Measurements from ENCODE around the gene TMEM87B.
"Not testable (repeated sequence)": the region's sequence is repeated elsewhere in the genome, so short reads cannot be mapped to it uniquely, and the experiment has no call there.

The TMEM87B gene

DNA sequence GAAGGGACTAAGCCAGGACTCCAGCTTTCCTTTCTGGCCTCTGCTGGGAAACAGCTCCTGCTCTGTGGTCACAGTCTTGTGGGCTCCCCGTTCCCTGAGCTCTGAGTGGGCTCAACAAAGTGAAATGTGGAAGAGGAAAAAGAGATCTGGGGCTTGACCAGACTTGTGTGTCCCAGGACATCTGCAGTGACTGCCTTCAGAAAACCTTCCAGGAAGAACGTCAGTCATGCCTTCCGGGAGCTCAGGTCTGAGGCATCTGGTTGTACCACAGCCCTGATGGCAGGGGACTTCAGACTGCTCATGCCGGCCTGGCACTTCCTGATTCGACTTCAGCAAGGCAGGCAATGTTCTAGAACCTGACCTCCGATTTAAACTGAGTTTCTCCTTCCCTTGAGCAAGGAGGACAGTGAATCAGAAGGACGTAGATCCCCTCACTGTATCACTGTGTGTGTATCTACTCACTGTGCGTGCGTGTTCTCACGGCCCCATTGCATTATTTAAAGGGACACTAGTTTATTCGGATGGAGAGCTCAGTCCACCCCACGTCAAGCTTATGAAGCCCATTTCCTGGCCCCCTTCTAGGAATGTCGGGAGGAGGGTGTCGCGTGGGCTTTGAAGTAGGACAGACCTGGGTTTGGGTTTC is 82.6 kb downstream of the TMEM87B start:
- DNase-seq = peak; percentile 15

DNA sequence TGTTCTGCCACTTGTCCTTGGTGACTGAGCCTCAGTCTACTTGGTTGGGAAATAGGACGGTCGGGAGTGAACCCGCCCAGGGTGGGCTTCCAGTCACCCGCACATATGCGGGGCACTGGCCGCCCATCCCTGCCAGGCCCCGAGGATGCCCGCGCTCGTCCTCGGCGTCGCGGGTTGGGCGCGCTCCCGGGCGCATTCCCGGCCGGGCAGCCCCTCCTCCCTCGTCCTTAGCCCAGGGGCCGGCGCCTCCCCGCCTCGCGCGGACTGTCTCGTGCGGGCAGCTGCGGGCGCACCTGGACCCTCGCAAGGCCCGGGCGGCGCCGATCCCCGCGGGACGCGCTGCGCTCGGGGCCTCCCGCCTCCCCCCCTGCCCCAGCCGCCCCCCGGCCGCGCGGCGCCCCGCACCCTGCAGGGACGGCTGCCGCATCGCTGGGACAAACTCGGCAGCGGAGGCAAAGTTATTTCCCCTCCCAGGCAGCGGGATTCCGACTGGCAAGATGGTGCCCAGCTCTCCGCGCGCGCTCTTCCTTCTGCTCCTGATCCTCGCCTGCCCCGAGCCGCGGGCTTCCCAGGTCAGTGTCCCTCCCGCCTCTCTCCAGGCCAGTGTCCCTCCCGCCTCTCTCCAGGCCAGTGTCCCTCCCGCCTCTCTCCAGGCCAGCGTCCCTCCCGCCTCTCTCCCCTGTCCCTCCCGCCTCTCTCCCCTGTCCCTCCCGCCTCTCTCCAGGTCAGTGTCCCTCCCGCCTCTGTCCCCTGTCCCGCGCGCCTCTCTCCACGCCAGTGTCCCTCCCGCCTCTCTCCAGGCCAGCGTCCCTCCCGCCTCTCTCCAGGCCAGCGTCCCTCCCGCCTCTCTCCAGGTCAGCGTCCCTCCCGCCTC is 83.3 kb downstream of the TMEM87B start, which contains the start of gene FBLN7:
TSS of gene FBLN7 (plus strand) at position 227 of the 874 bp plus-strand sequence. CDS start at position 498, 271 bp downstream.
- peak; percentile 49 for DNase-seq

DNA sequence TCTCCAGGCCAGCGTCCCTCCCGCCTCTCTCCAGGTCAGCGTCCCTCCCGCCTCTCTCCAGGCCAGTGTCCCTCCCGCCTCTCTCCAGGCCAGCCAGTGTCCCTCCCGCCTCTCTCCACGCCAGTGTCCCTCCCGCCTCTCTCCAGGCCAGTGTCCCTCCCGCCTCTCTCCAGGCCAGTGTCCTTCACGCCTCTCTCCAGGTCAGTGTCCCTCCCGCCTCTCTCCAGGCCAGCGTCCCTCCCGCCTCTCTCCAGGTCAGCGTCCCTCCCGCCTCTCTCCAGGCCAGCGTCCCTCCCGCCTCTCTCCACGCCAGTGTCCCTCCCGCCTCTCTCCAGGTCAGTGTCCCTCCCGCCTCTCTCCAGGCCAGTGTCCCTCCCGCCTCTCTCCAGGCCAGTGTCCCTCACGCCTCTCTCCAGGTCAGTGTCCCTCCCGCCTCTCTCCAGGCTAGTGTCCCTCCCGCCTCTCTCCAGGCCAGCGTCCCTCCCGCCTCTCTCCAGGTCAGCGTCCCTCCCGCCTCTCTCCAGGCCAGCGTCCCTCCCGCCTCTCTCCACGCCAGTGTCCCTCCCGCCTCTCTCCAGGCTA is 84.1 kb downstream of the TMEM87B start:
- not testable (repeated sequence) for DNase-seq

DNA sequence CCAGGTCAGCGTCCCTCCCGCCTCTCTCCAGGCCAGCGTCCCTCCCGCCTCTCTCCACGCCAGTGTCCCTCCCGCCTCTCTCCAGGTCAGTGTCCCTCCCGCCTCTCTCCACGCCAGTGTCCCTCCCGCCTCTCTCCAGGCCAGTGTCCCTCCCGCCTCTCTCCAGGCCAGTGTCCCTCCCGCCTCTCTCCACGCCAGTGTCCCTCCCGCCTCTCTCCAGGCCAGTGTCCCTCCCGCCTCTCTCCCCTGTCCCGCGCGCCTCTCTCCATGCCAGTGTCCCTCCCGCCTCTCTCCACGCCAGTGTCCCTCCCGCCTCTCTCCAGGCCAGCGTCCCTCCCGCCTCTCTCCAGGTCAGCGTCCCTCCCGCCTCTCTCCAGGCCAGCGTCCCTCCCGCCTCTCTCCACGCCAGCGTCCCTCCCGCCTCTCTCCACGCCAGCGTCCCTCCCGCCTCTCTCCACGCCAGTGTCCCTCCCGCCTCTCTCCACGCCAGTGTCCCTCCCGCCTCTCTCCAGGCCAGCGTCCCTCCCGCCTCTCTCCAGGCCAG is 84.7 kb downstream of the TMEM87B start:
- DNase-seq = not testable (repeated sequence)

DNA sequence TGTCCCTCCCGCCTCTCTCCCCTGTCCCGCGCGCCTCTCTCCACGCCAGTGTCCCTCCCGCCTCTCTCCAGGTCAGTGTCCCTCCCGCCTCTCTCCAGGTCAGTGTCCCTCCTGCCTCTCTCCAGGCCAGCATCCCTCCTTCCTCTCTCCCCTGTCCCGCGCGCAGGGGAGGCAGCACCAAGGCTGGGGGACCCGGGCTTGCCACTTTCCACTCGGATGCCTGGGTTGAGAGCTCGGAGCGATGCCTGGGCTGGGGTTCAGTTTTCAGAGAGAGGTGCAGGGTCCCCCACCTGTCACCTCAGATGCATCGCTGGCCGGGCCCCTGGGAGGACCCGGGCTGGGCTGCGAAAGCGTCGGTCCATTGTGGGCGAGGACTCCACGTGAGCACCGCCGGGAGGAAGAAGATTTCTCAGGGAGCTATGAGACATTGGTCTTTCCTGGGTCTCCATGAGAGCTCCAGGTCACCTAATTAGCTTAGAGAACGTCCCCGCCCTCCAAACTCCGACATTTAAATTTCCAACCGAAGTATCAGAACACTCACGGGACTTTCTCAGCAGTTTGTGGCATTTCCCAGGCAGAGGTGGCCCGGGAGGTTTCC is 85.2 kb downstream of the TMEM87B start:
- DNase-seq = no peak

DNA sequence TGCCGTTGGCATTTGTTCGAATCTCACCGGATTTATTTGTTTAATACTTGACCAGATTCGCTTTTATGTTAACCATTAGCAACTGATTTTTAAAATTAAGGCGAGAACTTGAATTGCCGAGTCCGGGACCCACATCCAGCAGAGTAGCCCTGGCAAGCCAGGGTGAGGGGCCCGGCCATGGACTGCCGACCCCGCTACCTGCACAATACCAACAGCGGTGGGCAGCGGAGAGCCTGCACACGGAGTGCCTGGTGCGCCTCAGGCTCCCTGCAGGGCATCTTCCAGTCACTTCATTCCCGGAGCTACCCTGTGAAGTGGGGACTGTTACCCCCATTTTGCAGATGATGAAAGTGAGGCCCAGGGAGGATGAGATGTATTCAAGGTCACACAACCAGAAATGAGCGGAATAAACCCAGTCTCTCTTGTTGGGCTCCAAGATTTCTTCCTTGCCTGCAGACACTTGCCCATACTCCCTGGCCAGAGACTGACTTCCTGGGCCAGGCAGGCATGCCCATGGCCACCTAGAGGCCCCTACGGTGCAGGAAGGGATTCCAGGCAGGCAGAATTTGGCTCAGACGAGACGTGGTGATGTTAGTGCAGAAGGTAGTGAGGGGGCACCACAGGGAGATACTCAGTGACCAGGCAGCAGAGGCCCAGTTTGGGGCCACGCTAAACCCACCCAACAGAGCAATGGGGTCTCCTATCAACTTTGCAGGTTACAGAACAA is 86.0 kb downstream of the TMEM87B start:
- no peak for DNase-seq

DNA sequence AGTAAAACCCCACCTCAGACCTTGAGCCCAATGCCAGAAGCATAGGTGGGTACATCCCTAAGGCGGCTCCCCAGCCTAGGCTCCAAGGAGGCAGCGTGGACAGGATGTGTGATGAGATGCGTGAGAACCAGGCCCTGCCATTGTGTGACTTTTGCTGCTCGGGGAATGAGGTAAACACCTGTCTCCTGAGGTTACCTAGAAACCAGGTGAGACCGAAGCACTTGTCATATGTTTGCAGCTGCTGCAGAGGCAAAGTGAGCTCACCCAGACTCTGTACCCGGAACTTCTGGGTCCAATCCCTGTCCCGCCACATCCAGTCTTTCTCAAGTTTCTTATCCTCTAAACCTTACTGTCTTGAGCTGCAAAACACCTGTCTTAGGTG is 86.5 kb downstream of the TMEM87B start:
- no peak for DNase-seq

DNA sequence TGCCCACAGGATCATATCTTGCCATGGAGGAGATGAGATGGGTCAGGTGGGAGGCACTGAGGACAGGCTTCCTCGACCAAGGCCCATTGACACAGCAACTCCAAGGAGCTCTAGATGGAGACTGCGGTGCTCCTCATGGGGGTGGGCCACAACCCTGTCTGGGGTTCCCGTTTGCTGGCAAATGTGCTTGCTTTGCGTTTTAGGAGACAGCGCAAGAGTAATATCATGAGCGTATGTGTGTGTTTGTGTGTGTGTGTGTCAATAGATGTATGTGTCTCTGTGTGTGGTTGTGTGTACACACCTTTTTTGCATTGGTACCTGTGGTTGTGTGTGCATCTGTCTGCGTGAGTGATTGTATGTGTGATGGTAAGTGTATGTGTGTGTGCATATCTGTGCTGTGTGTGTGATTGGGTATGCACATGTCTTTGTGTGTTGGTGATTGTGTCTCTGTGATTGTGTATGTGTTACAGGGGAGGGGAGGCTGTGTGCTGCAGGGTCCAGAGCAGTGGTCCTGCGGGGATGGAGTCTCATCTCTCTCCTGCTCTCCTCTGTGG is 87.5 kb downstream of the TMEM87B start:
- DNase-seq = no peak

DNA sequence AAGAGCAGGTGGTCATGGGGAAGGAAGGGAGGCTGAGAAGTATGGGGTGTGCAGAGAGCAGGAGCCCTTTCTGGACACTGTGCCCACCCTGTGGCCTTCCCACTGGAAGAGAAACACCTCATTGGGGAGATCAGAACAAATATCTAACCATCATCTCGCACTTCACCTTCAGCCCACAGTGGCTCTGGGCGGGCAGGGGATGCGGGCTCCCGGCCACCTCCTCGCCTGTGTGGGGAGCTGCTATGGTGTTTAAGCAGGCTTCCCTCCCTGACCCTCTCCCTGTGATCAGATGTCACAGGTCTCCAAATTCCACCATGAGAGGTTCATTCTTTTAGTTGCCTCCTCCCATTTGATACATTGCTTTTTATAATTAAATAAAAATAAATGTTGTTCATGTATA is 88.1 kb downstream of the TMEM87B start:
- DNase-seq = no peak

DNA sequence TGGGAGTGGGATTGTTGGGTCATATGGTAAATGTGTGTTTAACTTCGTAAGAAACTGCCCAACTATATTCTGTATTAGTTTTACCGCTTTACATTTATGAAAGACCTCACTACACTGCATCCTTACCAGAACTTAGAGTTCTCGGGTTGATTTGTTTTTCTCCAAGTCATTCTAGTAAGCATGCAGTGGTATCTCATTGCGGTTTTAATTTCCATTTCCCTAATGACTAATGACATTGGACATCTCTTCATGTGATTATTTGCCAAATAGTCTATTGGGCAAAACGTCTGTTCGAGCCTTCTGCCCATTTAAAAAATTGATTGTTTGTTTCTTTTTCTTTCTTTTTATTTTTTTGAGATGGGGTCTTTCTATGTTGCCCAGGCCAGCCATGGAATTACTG is 89.9 kb downstream of the TMEM87B start:
- DNase-seq = no peak

DNA sequence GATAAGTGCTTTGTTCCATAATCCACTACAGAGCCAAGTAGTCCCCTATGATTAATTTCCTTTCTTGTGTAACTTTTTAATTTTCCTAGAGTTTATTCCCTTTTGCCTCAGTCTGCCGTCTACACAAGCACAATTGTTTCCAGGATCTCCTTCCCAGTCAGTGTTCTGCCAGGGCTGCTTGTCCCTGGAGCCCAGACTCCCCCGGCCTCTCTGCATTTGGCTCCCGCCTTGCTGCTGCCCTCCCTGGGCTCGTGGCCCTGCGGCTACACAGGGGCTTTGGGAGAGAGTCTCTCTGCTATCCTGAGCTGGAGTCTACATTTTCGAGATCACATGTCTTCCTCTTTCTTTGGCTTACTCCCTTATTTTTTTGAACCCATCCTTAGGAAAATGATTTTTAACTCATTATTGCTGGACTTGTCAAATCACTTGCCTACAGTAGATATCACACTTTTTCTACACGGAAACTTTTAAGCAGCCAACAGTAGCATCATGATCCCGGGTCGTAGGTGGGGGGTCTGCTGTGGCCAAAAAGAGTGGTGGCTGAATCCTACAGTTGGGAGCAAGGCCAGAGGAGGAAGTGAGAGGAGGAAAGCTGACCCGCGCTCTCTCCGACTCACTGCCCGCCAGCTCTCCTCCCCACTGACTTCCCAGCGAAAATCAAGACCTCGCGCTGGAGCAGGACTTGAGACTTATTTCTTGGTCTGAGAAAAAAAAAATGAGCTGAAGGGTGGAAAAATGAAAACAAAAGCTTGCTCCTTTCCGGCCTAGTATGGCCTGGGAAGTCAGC is 92.5 kb downstream of the TMEM87B start:
- no peak for DNase-seq

DNA sequence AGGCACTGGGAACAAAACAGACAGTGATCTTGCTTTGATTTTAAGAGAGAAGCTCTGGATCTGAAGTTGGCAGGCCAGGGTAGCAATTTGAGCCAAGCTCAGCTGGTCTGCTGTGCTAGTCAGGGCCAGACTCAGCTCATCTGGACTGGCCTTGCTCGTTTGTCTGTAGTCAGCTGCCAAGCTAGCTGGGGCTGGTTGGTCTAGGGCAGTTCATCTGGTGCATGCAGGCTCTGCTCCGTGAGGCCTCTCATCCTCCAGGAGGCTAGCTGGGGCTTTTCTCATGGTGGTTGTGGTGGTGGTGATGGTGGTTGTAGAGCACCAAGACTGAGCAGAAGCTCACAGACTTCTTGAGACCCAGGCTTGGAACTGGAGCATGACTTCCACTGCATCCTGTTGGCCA is 93.4 kb downstream of the TMEM87B start:
- DNase-seq = no peak

DNA sequence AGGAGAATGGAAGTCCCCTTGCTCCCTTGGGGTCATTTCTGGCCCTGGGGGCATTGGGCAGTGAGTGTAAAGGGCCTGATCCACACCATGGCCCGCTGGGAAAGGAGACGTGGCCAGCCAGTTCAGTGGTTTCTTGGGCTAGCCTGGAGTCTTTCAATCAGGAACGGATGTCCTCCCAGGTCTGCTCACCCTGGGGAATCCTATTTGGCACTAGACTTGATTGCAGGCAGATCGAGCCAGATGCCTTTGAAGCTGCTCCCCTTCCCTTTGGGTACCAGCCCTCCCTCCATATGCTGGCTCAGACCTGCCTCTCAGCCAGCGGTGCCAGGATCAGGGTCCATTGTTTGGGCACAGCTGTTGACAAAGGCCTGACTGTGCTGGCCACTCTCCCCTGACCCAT is 94.1 kb downstream of the TMEM87B start:
- DNase-seq = no peak

DNA sequence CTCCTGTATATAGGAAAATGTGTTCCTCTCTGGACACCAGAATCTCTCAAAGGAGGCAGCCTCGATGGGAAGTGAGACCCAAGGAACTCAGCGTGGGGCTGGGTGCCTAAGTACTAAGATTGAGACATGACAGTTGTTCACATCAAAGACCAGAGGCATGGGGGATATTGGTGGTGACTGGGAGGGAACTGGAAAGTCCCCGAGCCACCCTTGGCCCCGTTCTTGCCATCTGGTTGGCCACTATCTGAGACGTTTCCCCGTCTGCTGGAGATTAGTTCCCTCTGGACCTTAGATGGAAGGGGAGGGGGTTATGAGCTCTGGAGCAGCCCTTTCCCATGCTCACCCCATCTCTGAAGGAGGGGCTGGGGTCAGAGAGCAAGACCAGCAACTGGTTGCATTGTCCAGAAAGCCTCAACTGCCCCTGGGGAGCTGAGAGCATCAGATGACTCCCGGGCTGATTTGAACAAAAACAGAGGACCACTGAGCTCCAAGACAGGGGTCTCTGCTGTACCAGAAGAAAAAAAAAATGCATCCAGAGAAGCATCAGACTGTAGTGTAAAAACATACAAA is 94.9 kb downstream of the TMEM87B start:
- DNase-seq = no peak

DNA sequence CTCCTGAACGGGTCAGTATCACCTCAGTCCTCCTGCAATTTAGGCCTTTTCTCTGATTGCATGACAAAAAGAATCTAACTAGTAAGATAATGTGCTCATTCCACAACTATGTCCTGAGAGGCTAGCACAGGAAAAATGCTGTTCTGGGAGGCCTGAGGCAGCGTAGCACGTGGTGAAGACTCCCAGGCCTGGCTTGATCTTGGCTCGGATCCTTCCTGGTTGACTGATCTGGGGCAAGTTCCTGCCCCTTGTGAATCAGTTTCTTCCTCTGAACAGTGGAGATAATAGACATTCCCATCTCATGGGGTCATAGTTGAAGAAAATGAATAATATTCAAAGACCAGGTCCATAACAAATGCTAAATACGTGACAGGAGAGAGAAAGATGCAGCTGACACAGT is 95.4 kb downstream of the TMEM87B start:
- no peak for DNase-seq

DNA sequence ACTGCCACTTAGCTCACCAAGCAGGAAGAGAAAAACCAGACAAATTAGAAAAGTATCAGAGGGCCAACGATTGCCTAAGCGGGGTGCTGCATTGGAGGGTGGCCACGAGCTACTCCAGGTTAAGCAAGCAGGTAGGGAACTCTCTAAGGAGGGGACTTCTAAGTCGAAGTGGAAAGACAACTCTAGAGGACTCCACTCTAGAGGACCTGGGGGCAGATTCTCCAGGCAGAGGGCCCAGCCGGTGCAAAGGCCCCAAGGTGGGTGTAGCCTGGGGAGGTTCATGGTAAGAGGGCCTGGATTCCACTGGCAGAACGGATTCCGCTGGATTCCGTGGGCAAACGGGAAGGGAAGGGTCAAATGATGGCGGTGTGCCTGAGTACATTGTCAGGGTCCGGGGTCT is 95.8 kb downstream of the TMEM87B start:
- DNase-seq = no peak

DNA sequence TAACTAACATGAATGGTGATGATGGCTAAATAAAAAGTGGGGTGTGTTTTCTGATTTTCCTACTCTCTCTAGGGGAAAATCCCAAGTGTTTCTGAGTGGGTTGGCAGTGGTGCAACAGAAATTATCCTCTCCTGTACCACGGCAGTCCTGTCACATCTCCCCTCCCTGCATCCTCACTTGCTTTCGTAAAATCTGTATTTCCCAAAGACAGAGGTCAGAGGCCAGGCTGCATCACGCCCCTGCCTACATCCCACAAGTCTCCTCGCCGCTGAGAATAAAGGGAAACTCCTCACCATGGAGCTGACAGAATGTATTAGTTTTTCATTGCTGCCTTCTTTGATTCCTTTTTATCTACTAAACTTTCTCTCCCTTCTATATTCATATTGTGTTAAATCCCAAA is 96.2 kb downstream of the TMEM87B start:
- no peak for DNase-seq

DNA sequence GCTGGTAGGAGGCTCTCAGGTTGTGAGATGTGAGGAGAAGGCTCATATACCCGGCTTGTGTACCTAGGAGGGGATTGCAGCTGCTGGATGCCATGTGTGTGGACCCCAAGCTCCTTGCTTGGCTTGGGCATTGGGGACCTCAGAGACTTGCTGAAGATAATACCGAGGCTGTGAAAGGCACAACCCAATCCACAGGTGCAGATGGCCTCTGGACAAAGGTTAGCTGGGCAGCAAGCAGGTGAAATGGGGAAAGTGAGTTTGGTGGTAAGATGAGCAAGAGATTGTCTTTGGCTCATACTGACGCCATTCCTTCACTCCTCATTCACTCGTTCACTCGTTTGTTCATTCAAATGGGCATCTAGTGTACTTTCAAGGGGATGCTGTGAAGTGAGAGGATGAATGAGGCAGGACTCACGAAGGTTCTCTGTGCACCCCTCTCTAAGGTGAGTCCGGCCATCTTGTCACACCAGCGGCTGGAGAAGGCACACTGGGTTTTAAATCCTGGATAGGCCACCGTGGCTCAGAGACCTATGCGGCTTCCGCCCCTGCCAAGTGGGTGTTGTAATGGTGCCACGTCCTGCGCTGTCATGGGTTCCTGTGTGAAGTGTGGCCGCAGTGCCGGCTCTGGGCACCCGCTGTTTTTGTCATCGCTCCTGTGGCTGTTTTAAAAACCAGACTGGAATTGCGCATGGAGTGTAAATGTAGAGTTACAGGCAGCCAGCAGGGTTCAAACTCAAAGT is 96.8 kb downstream of the TMEM87B start:
- no peak for DNase-seq

DNA sequence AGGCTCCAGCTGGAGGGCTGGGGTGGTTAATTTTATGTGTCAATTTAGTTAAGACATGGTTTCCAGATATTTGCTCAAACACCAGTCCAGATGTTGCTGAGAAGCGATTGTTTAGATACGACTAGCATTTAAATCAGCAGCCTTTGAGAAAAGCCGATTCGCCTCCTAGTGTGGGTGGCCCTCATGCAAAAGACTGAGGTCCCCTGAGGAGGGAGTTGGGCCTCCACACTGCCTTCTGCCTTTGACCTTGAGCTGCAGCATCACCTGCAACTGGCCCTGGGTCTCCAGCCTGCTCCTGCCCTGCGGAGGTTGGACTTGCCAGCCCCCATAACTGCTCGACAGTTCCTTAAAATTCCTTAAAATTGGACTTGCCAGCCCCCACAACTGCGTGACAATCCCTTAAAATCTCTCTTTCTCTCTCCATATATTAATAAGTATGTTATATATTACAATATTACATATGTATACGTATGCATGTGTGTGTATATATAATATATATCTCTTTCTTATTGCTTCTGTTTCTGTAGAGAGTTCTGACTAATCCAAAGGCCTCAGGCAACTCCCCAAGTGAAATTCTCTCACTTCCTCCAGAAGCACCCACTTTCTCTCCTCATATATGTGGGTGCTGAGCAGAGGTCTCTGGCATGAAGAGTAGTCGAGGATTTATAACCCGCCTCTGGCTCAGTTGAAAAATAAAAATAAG is 97.6 kb downstream of the TMEM87B start:
- no peak for DNase-seq

DNA sequence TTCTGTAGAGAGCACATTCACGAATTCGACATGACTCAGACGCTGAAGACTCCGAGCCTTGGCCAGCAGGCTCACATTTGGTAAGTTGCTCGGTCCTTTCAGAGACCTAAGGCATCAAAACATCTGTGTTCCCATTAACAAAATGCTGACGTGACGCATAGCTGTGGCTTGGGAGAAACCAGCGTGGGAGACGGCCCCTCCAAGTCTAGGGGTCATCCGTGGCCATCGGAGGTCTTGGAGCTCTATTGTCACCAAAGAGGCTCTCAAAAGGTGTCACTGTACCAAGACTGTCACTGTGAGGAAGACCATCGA is 98.1 kb downstream of the TMEM87B start:
- DNase-seq = no peak
